ENCODE results near the gene HOXD9.

The HOXD9 gene

GRCh38 chr2:176161825-176162626 lies 39.5 kb downstream of the HOXD9 start:
- Histone ChIP-seq H3K4me3 (no peak overlapping the region), H3K4me1 (peaks cover 25% of the 10 kb centered on the region), H3K36me3 (replicated peaks) (no peaks in the 10 kb centered on the region), H3K9me3 (no peaks in the 10 kb centered on the region; the same call in 1 of the 2 replicates), H3K27me3 (ENCODE audit: low read depth) (no peaks in the 10 kb centered on the region)
- in situ Hi-C loops (cut with MboI; ENCODE audit: low sequenced_read_pairs) = no loop called here
- DNase-seq (ENCODE audit: low spot score in 2 of 2) = no peak

GRCh38 chr2:176162911-176163671 lies 40.6 kb downstream of the HOXD9 start:
- no peaks in the 10 kb centered on the region for H3K36me3 ChIP-seq (replicated peaks)
- no peaks in the 10 kb centered on the region; the same call in 1 of the 2 replicates for H3K9me3 ChIP-seq
- H3K4me1 ChIP-seq = peaks cover 17% of the 10 kb centered on the region
- no peak for DNase-seq (ENCODE audit: low spot score in 2 of 2)
- in situ Hi-C loops (cut with MboI; ENCODE audit: low sequenced_read_pairs) = no loop called here
- no peaks in the 10 kb centered on the region for H3K27me3 ChIP-seq (ENCODE audit: low read depth)
- H3K4me3 ChIP-seq = no peak overlapping the region

GRCh38 chr2:176163672-176164056 lies 41.1 kb downstream of the HOXD9 start:
- no peak for DNase-seq (ENCODE audit: low spot score in 2 of 2)
- Histone ChIP-seq H3K4me1 (peaks cover 13% of the 10 kb centered on the region), H3K27me3 (ENCODE audit: low read depth) (no peaks in the 10 kb centered on the region), H3K4me3 (no peak overlapping the region), H3K36me3 (replicated peaks) (no peaks in the 10 kb centered on the region), H3K9me3 (no peaks in the 10 kb centered on the region; the same call in 1 of the 2 replicates)
- in situ Hi-C loops (cut with MboI; ENCODE audit: low sequenced_read_pairs) = no loop called here

- Histone ChIP-seq H3K9me3 (no peaks in the 10 kb centered on the region; the same call in 1 of the 2 replicates), H3K27me3 (ENCODE audit: low read depth) (no peaks in the 10 kb centered on the region), H3K4me3 (no peak overlapping the region), H3K36me3 (replicated peaks) (no peaks in the 10 kb centered on the region), H3K4me1 (peaks cover 13% of the 10 kb centered on the region)
- in situ Hi-C loops (cut with MboI; ENCODE audit: low sequenced_read_pairs) = no loop called here
- DNase-seq (ENCODE audit: low spot score in 2 of 2) = no peak
These were observed 41.7 kb downstream of the HOXD9 start for GRCh38 chr2:176164201-176164600.

- H3K9me3 ChIP-seq = no peaks in the 10 kb centered on the region; the same call in 1 of the 2 replicates
- in situ Hi-C loops (cut with MboI; ENCODE audit: low sequenced_read_pairs) = no loop called here
- peaks cover 13% of the 10 kb centered on the region for H3K4me1 ChIP-seq
- H3K36me3 ChIP-seq (replicated peaks) = no peaks in the 10 kb centered on the region
- H3K4me3 ChIP-seq = peak overlapping the region; percentile 25
- DNase-seq (ENCODE audit: low spot score in 2 of 2) = peak; percentile 74 to 82
- H3K27me3 ChIP-seq (ENCODE audit: low read depth) = no peaks in the 10 kb centered on the region
These were observed 42.3 kb downstream of the HOXD9 start for GRCh38 chr2:176164611-176165369.

- no peaks in the 10 kb centered on the region for H3K36me3 ChIP-seq (replicated peaks)
- peak overlapping the region; percentile 25 for H3K4me3 ChIP-seq
- no peaks in the 10 kb centered on the region for H3K27me3 ChIP-seq (ENCODE audit: low read depth)
- DNase-seq (ENCODE audit: low spot score in 2 of 2) = no peak
- peaks cover 13% of the 10 kb centered on the region for H3K4me1 ChIP-seq
- in situ Hi-C loops (cut with MboI; ENCODE audit: low sequenced_read_pairs) = no loop called here
- H3K9me3 ChIP-seq = no peaks in the 10 kb centered on the region; the same call in 1 of the 2 replicates
These were observed 43.0 kb downstream of the HOXD9 start for GRCh38 chr2:176165370-176166050.

GRCh38 chr2:176166272-176166671 lies 43.8 kb downstream of the HOXD9 start:
- no peaks in the 10 kb centered on the region for H3K36me3 ChIP-seq (replicated peaks)
- DNase-seq (ENCODE audit: low spot score in 2 of 2) = no peak
- H3K27me3 ChIP-seq (ENCODE audit: low read depth) = no peaks in the 10 kb centered on the region
- in situ Hi-C loops (cut with MboI; ENCODE audit: low sequenced_read_pairs) = no loop called here
- H3K9me3 ChIP-seq = no peaks in the 10 kb centered on the region
- no peak overlapping the region for H3K4me3 ChIP-seq
- H3K4me1 ChIP-seq = peaks cover 13% of the 10 kb centered on the region

GRCh38 chr2:176167398-176167797 lies 44.9 kb downstream of the HOXD9 start:
- Histone ChIP-seq H3K9me3 (no peaks in the 10 kb centered on the region), H3K4me3 (no peak overlapping the region), H3K4me1 (peaks cover 13% of the 10 kb centered on the region), H3K27me3 (ENCODE audit: low read depth) (no peaks in the 10 kb centered on the region), H3K36me3 (replicated peaks) (no peaks in the 10 kb centered on the region)
- in situ Hi-C loops (cut with MboI; ENCODE audit: low sequenced_read_pairs) = no loop called here
- DNase-seq (ENCODE audit: low spot score in 2 of 2) = no peak

- in situ Hi-C loops (cut with MboI; ENCODE audit: low sequenced_read_pairs) = no loop called here
- no peak overlapping the region for H3K4me3 ChIP-seq
- DNase-seq (ENCODE audit: low spot score in 2 of 2) = no peak
- no peaks in the 10 kb centered on the region for H3K9me3 ChIP-seq
- H3K36me3 ChIP-seq (replicated peaks) = no peaks in the 10 kb centered on the region
- no peaks in the 10 kb centered on the region for H3K27me3 ChIP-seq (ENCODE audit: low read depth)
- H3K4me1 ChIP-seq = peaks cover 13% of the 10 kb centered on the region
These were observed 46.7 kb downstream of the HOXD9 start for GRCh38 chr2:176169181-176169580.

- DNase-seq (ENCODE audit: low spot score in 2 of 2) = no peak
- no peak overlapping the region for H3K4me3 ChIP-seq
- H3K36me3 ChIP-seq (replicated peaks) = no peaks in the 10 kb centered on the region
- H3K9me3 ChIP-seq = no peaks in the 10 kb centered on the region
- H3K27me3 ChIP-seq (ENCODE audit: low read depth) = no peaks in the 10 kb centered on the region
- in situ Hi-C loops (cut with MboI; ENCODE audit: low sequenced_read_pairs) = no loop called here
- H3K4me1 ChIP-seq = peaks cover 9% of the 10 kb centered on the region
These were observed 47.2 kb downstream of the HOXD9 start for GRCh38 chr2:176169711-176170110.

GRCh38 chr2:176170602-176171305 lies 48.2 kb downstream of the HOXD9 start:
- in situ Hi-C loops (cut with MboI; ENCODE audit: low sequenced_read_pairs) = no loop called here
- H3K4me1 ChIP-seq = no peaks in the 10 kb centered on the region; the same call in 1 of the 2 replicates
- H3K9me3 ChIP-seq = no peaks in the 10 kb centered on the region
- H3K27me3 ChIP-seq (ENCODE audit: low read depth) = no peaks in the 10 kb centered on the region
- no peaks in the 10 kb centered on the region for H3K36me3 ChIP-seq (replicated peaks)
- no peak for DNase-seq (ENCODE audit: low spot score in 2 of 2)
- no peak overlapping the region for H3K4me3 ChIP-seq

- in situ Hi-C loops (cut with MboI; ENCODE audit: low sequenced_read_pairs) = no loop called here
- Histone ChIP-seq H3K4me1 (0 out of 2 replicates have a peak, but pooled peaks cover 2% of the 10 kb centered on the region), H3K4me3 (no peak overlapping the region), H3K27me3 (ENCODE audit: low read depth) (no peaks in the 10 kb centered on the region), H3K36me3 (replicated peaks) (no peaks in the 10 kb centered on the region), H3K9me3 (no peaks in the 10 kb centered on the region)
- DNase-seq (ENCODE audit: low spot score in 2 of 2) = no peak
These were observed 49.0 kb downstream of the HOXD9 start for GRCh38 chr2:176171351-176172006.

Measured in HAP-1 (cell line).